B cell (primary cell): ENCODE results near the gene PCOLCE2. TPM values are rescaled to one million over a fixed set of nuclear protein-coding genes. Genes with fewer than 3 reads are reported as not detected.

Experiments
- ATAC-seq: fragments of 200-7000 bp; cut with Tn5 transposase; one replicate; pipeline ENCODE4 v1.10.0; 2021; ENCODE audit warnings: low read depth, mild to moderate bottlenecking, moderate number of reproducible peaks, moderate library complexity
- CTCF ChIA-PET: fragments of 350-600 bp; sonication (Branson Sonifier 250); formaldehyde crosslinking; loops from one replicate; lab custom pipeline; 2021; ENCODE audit warnings: antibody characterized with exemption, inconsistent platforms; lab: Charles Lee
- POLR2A ChIA-PET: fragments of 350-600 bp; sonication (Branson Sonifier 250); formaldehyde crosslinking; loops from one replicate; lab custom pipeline; 2021; ENCODE audit warnings: antibody characterized with exemption; lab: Charles Lee
- DNase-seq: peaks from one replicate; pipeline ENCODE4 v3.0.0; 2013
- H2AFZ ChIP-seq: 2 replicates; pipeline ENCODE4 v1.6.1; 2012; ENCODE audit warnings: mild to moderate bottlenecking, low read depth, low read length; ENCODE audit not compliant: insufficient read depth, poor library complexity, severe bottlenecking
- H3K27ac ChIP-seq, 2 donors: 1 replicate in 1 of 2; 2 replicates in 1 of 2; pipeline ENCODE4 v1.5.1; 2012 to 2013; ENCODE audit warnings: low read length in 2 of 2, mild to moderate bottlenecking in 2 of 2, moderate library complexity in 1 of 2
- H3K27me3 ChIP-seq, 4 experiments: fragments of 200-600 bp in 1 of 4; sonication (generic) in 1 of 4; replicated peaks in 1 of 4; 1 replicate in 2 of 4; 2 replicates in 2 of 4; pipeline versions ENCODE4 v1.6.1 to v1.7.0; 2013 to 2016; ENCODE audit warnings: low read length in 3 of 4, mild to moderate bottlenecking in 2 of 4, mixed read lengths in 1 of 4, moderate library complexity in 1 of 4; ENCODE audit not compliant: insufficient read depth in 4 of 4, control insufficient read depth in 3 of 4; ENCODE audit errors: control extremely low read depth in 1 of 4
- H3K36me3 ChIP-seq, 2 experiments: replicated peaks in 1 of 2; 1 replicate in 1 of 2; 2 replicates in 1 of 2; pipeline versions ENCODE4 v1.6.1 to v1.7.1; 2013; ENCODE audit warnings: low read length in 1 of 2; ENCODE audit not compliant: insufficient read depth in 2 of 2, control insufficient read depth in 1 of 2; ENCODE audit errors: control extremely low read depth in 1 of 2, extremely low read depth in 1 of 2
- H3K4me1 ChIP-seq, 2 donors: fragments of 200-600 bp in 1 of 2; sonication (generic) in 1 of 2; 1 replicate in 1 of 2; 2 replicates in 1 of 2; pipeline versions ENCODE4 v1.5.1 to v1.6.1; 2013 to 2017; ENCODE audit warnings: low read length in 2 of 2; ENCODE audit not compliant: control insufficient read depth in 2 of 2, insufficient read depth in 2 of 2
- H3K4me2 ChIP-seq: replicated peaks from 2 replicates; pipeline ENCODE3; 2012; ENCODE audit warnings: mild to moderate bottlenecking, low read depth, low read length; ENCODE audit not compliant: poor library complexity, severe bottlenecking
- H3K4me3 ChIP-seq, 5 experiments: fragments of 200-600 bp in 1 of 5; sonication (generic) in 1 of 5; 1 replicate in 3 of 5; 2 replicates in 2 of 5; pipeline versions ENCODE4 v1.5.1 to v1.7.0; 2011 to 2016; ENCODE audit warnings: low read length in 4 of 5, mild to moderate bottlenecking in 4 of 5, low read depth in 2 of 5, control low read depth in 1 of 5, moderate library complexity in 1 of 5; ENCODE audit not compliant: insufficient read depth in 1 of 5; ENCODE audit errors: control extremely low read depth in 1 of 5, extremely low read depth in 1 of 5
- H3K79me2 ChIP-seq: fragments of 200-600 bp; sonication (generic); one replicate; pipeline ENCODE4 v1.6.0; 2016; ENCODE audit warnings: low read length; ENCODE audit not compliant: control insufficient read depth, insufficient read depth
- H3K9ac ChIP-seq: fragments of 200-600 bp; sonication (generic); 2 replicates; pipeline ENCODE4 v1.6.1; 2017; ENCODE audit warnings: mild to moderate bottlenecking, low read length, moderate library complexity
- H3K9me3 ChIP-seq, 3 donors: one replicate each; pipeline versions ENCODE4 v1.6.1 to v1.7.1; 2013; ENCODE audit warnings: low read length in 2 of 3; ENCODE audit not compliant: control insufficient read depth in 2 of 3, insufficient read depth in 1 of 3; ENCODE audit errors: control extremely low read depth in 1 of 3
- H4K20me1 ChIP-seq: 2 replicates; pipeline ENCODE4 v1.6.0; 2012; ENCODE audit warnings: mild to moderate bottlenecking, low read length; ENCODE audit not compliant: insufficient read depth, control insufficient read depth, poor library complexity, severe bottlenecking
- H3K27ac Mint-ChIP-seq: one replicate; pipeline ENCODE4 v1.8.0; 2021; ENCODE audit warnings: mixed read lengths
- H3K27me3 Mint-ChIP-seq: one replicate; pipeline ENCODE4 v1.8.0; 2021; ENCODE audit warnings: mixed read lengths
- H3K4me1 Mint-ChIP-seq: one replicate; pipeline ENCODE4 v1.8.0; 2021; ENCODE audit warnings: mixed read lengths
- H3K4me3 Mint-ChIP-seq: one replicate; pipeline ENCODE4 v1.8.0; 2021; ENCODE audit warnings: mixed read lengths
- H3K9me3 Mint-ChIP-seq: one replicate; pipeline ENCODE4 v1.8.0; 2022; ENCODE audit warnings: mixed read lengths; ENCODE audit not compliant: insufficient read depth
- CTCF ChIP-seq: fragments of 200-600 bp; IDR thresholded peaks from one replicate; pipeline ENCODE4 v1.8.0; 2022; ENCODE audit warnings: antibody characterized with exemption, mild to moderate bottlenecking
- EZH2 ChIP-seq: IDR thresholded peaks from 2 replicates; pipeline ENCODE4 v1.6.1; 2012; ENCODE audit warnings: borderline replicate concordance, low read depth, mild to moderate bottlenecking, moderate library complexity, low read length; ENCODE audit not compliant: insufficient read depth, poor library complexity, severe bottlenecking
- whole genome bisulfite sequencing: methylation state at CpG from one replicate; pipeline ENCODE4 v1.1.5; 2013; ENCODE audit warnings: missing lambda C conversion rate; ENCODE audit not compliant: insufficient coverage; 5-methylcytosine and 5-hydroxymethylcytosine counted together
- intact Hi-C: fragments of 100-400 bp; cut with micrococcal nuclease; formaldehyde crosslinking; loops from one replicate; pipeline ENCODE4 v1.10.0; 2022
- polyA plus RNA-seq: library from polyadenylated mRNA; depleted of rRNA; stranded (reverse); fragments of >200 nt; gene quantifications from 2 replicates; pipeline ENCODE4 v1.2.3, GENCODE V29; 2012
- total RNA-seq, 2 donors: library from RNA; stranded (reverse); fragments of 120-200 nt in 1 of 2; gene quantifications; 1 replicate in 1 of 2; 2 replicates in 1 of 2; pipeline versions ENCODE4 v1.2.3 to v1.2.4, GENCODE V29; 2013 to 2022

Gene PCOLCE2
- total and polyA plus RNA-seq, 2 donors (not counting 1 experiment from before 2014, with no cell fraction given) = not detected

- no peak for DNase-seq
- intact Hi-C loops = no loop called here
- no CpG with 5 or more reads among the region's 2 CpGs for WGBS
- Histone ChIP-seq H3K79me2 (no peaks in the 10 kb centered on the region), H3K9me3 (peaks cover 0 to 3% (median 0%) of the 10 kb centered on the region in 3 donors), H3K4me3 (no peak overlapping the region), H4K20me1 (no peaks in the 10 kb centered on the region), H3K27ac (no peak overlapping the region), H2AFZ (no peak overlapping the region), H3K27me3 (peaks cover 0 to 7% (median 4%) of the 10 kb centered on the region in 4 experiments), H3K9ac (no peak overlapping the region), H3K4me1 (peaks cover 9% of the 10 kb centered on the region in 2 donors), H3K36me3 (no peaks in the 10 kb centered on the region), H3K4me2 (no peak overlapping the region)
- no peak for ATAC-seq
- Mint-ChIP-seq H3K9me3 (no peaks in the 10 kb centered on the region), H3K4me1 (peaks cover 11% of the 10 kb centered on the region), H3K27ac (no peak overlapping the region), H3K4me3 (no peak overlapping the region), H3K27me3 (peaks cover 14% of the 10 kb centered on the region)
- TF ChIP-seq EZH2 (no peak), CTCF (no peak)
- POLR2A ChIA-PET = no interaction called here
- CTCF ChIA-PET = no interaction called here
These were observed 13.5 kb upstream of the PCOLCE2 start for GRCh38 chr3:142902356-142902755.

- Mint-ChIP-seq H3K9me3 (no peaks in the 10 kb centered on the region), H3K27ac (no peak overlapping the region), H3K4me1 (no peaks in the 10 kb centered on the region), H3K4me3 (no peak overlapping the region), H3K27me3 (peaks cover 23% of the 10 kb centered on the region)
- ChIA-PET POLR2A (no interaction called here), CTCF (no interaction called here)
- Histone ChIP-seq H4K20me1 (no peaks in the 10 kb centered on the region), H2AFZ (no peak overlapping the region), H3K9me3 (no peaks in the 10 kb centered on the region), H3K27me3 (peaks cover 0 to 6% (median 4%) of the 10 kb centered on the region in 4 experiments), H3K36me3 (no peaks in the 10 kb centered on the region), H3K79me2 (no peaks in the 10 kb centered on the region), H3K9ac (no peak overlapping the region), H3K4me2 (no peak overlapping the region), H3K4me1 (no peaks in the 10 kb centered on the region), H3K27ac (no peak overlapping the region), H3K4me3 (no peak overlapping the region)
- ATAC-seq (no peak), DNase-seq (no peak)
- 88% methylated on average over 2 of the region's 3 CpGs for WGBS
- TF ChIP-seq EZH2 (no peak), CTCF (no peak)
- intact Hi-C loops = no loop called here
These were observed 9.7 kb upstream of the PCOLCE2 start for GRCh38 chr3:142898346-142899213.
